H1 (cell line): ENCODE results near the gene INO80. TPM values are rescaled to one million over a fixed set of nuclear protein-coding genes. Genes with fewer than 3 reads are reported as not detected.

Experiments used
- CTCF ChIA-PET: fragments of 300-600 bp; sonication (Branson Sonifier 250); formaldehyde crosslinking; loops from one replicate; lab custom pipeline; 2021; ENCODE audit not compliant: partially characterized antibody; lab: Charles Lee
- POLR2A ChIA-PET: fragments of 300-600 bp; sonication (Branson Sonifier 250); formaldehyde crosslinking; loops from one replicate; lab custom pipeline; 2021; ENCODE audit warnings: inconsistent platforms; ENCODE audit not compliant: partially characterized antibody; lab: Charles Lee
- DNase-seq, 2 experiments: peaks; one replicate each; pipeline versions ENCODE4 v3.0.0 to v3.0.0-alpha.2; 2010 to 2022; ENCODE audit warnings: low spot score in 2 of 2, low read depth in 1 of 2, mixed read lengths in 1 of 2
- FAIRE-seq: peaks from 2 replicates; lab custom pipeline; 2011; peaks lifted over from hg19 to GRCh38; lab: Jason Lieb, UNC
- H2AFZ ChIP-seq: 2 replicates; pipeline ENCODE4 v1.8.1; 2012; ENCODE audit warnings: low read length, inconsistent platforms
- H2AK5ac ChIP-seq: 2 replicates; pipeline ENCODE4 v1.6.1; 2013; ENCODE audit warnings: low read depth, low read length
- H2BK120ac ChIP-seq: replicated peaks from 2 replicates; pipeline ENCODE3; 2013; ENCODE audit warnings: low read depth, low read length, inconsistent platforms
- H2BK12ac ChIP-seq: 2 replicates; pipeline ENCODE4 v1.6.1; 2013; ENCODE audit warnings: low read depth, low read length
- H2BK15ac ChIP-seq: 2 replicates; pipeline ENCODE4 v1.6.1; 2013; ENCODE audit warnings: low read length
- H2BK20ac ChIP-seq: 2 replicates; pipeline ENCODE4 v1.6.1; 2013; ENCODE audit warnings: low read length
- H2BK5ac ChIP-seq: 2 replicates; pipeline ENCODE4 v1.6.1; 2013; ENCODE audit warnings: low read depth, low read length
- H3K14ac ChIP-seq: 2 replicates; pipeline ENCODE4 v1.6.1; 2013; ENCODE audit warnings: inconsistent platforms; ENCODE audit not compliant: insufficient read length
- H3K18ac ChIP-seq: 2 replicates; pipeline ENCODE4 v1.6.1; 2013; ENCODE audit warnings: low read length; ENCODE audit errors: extremely low read depth
- H3K23ac ChIP-seq: 2 replicates; pipeline ENCODE4 v1.6.1; 2013; ENCODE audit warnings: inconsistent platforms; ENCODE audit not compliant: insufficient read length
- H3K23me2 ChIP-seq: 2 replicates; pipeline ENCODE4 v1.6.1; 2013; ENCODE audit warnings: low read depth, low read length
- H3K27ac ChIP-seq: 2 replicates; pipeline ENCODE4 v1.6.1; 2011; ENCODE audit warnings: low read depth, low read length, inconsistent platforms
- H3K27me3 ChIP-seq, 4 experiments: replicated peaks in 1 of 4; 1 replicate in 1 of 4; 2 replicates in 3 of 4; pipeline versions ENCODE4 v1.6.1 to v1.8.1; 2011 to 2013; ENCODE audit warnings: low read length in 3 of 4, mild to moderate bottlenecking in 3 of 4, inconsistent platforms in 2 of 4, mixed read lengths in 2 of 4, moderate library complexity in 1 of 4; ENCODE audit not compliant: control insufficient read depth in 3 of 4, insufficient read depth in 3 of 4; ENCODE audit errors: extremely low read depth in 1 of 4
- H3K36me3 ChIP-seq, 4 experiments: 2 replicates each; pipeline versions ENCODE4 v1.6.1 to v1.8.1; 2011 to 2013; ENCODE audit warnings: mild to moderate bottlenecking in 4 of 4, low read length in 3 of 4, moderate library complexity in 2 of 4, control low read depth in 1 of 4, inconsistent platforms in 1 of 4; ENCODE audit not compliant: insufficient read depth in 4 of 4, control insufficient read depth in 2 of 4
- H3K4ac ChIP-seq: replicated peaks from 2 replicates; pipeline ENCODE3; 2013; ENCODE audit warnings: low read length, low read depth, mixed read lengths, inconsistent platforms; ENCODE audit not compliant: insufficient read length
- H3K4me1 ChIP-seq, 4 experiments: replicated peaks in 1 of 4; 1 replicate in 1 of 4; 2 replicates in 3 of 4; pipeline versions ENCODE4 v1.6.1 to v1.8.1; 2011 to 2013; ENCODE audit warnings: low read length in 3 of 4, inconsistent platforms in 2 of 4, mixed read lengths in 1 of 4; ENCODE audit not compliant: insufficient read depth in 4 of 4, control insufficient read depth in 3 of 4
- H3K4me2 ChIP-seq, 2 experiments: 2 replicates each; pipeline versions ENCODE4 v1.6.1 to v1.8.1; 2011 to 2013; ENCODE audit warnings: low read depth in 2 of 2, low read length in 2 of 2, control low read depth in 1 of 2, inconsistent platforms in 1 of 2, mild to moderate bottlenecking in 1 of 2; ENCODE audit not compliant: insufficient read depth in 1 of 2
- H3K4me3 ChIP-seq, 4 experiments: fragments of 200-600, 300-600 bp in 1 of 4; sonication (generic), shearing (Covaris generic), sonication (Bioruptor Twin) in 1 of 4; 2 replicates each; pipeline versions ENCODE4 v1.5.1 to v1.8.1; 2011 to 2016; ENCODE audit warnings: low read length in 4 of 4, low read depth in 3 of 4, control low read depth in 2 of 4, inconsistent platforms in 2 of 4, mild to moderate bottlenecking in 2 of 4, mixed read lengths in 1 of 4, moderate library complexity in 1 of 4; ENCODE audit not compliant: insufficient read depth in 2 of 4; ENCODE audit errors: extremely low read depth in 1 of 4
- H3K56ac ChIP-seq: replicated peaks from 2 replicates; pipeline ENCODE3; 2013; ENCODE audit warnings: low read depth, mild to moderate bottlenecking, mixed read lengths, low read length, inconsistent platforms; ENCODE audit not compliant: insufficient read length
- H3K79me1 ChIP-seq: 2 replicates; pipeline ENCODE4 v1.6.1; 2013; ENCODE audit warnings: low read depth, low read length, control low read depth
- H3K79me2 ChIP-seq, 2 experiments: 2 replicates each; pipeline versions ENCODE4 v1.6.1 to v1.8.1; 2012 to 2013; ENCODE audit warnings: low read length in 2 of 2, mild to moderate bottlenecking in 2 of 2, inconsistent platforms in 1 of 2; ENCODE audit not compliant: insufficient read depth in 2 of 2, control insufficient read depth in 1 of 2
- H3K9ac ChIP-seq, 4 experiments: replicated peaks in 1 of 4; 1 replicate in 1 of 4; 2 replicates in 3 of 4; pipeline versions ENCODE4 v1.6.1 to v1.8.1; 2011 to 2013; ENCODE audit warnings: low read depth in 3 of 4, low read length in 3 of 4, control low read depth in 2 of 4, mild to moderate bottlenecking in 2 of 4, moderate library complexity in 2 of 4, inconsistent platforms in 1 of 4; ENCODE audit errors: extremely low read depth in 1 of 4
- H3K9me3 ChIP-seq, 2 experiments: 2 replicates each; pipeline versions ENCODE4 v1.6.1 to v1.8.1; 2012 to 2013; ENCODE audit warnings: mild to moderate bottlenecking in 2 of 2, moderate library complexity in 2 of 2, control low read depth in 1 of 2, inconsistent platforms in 1 of 2, low read depth in 1 of 2, low read length in 1 of 2, mixed read lengths in 1 of 2; ENCODE audit not compliant: insufficient read depth in 2 of 2
- H4K20me1 ChIP-seq, 2 experiments: replicated peaks in 1 of 2; 2 replicates each; pipeline versions ENCODE3 to v1.8.1; 2011 to 2013; ENCODE audit warnings: inconsistent platforms in 2 of 2, low read length in 2 of 2, mild to moderate bottlenecking in 1 of 2; ENCODE audit not compliant: insufficient read depth in 2 of 2, control insufficient read depth in 1 of 2
- H4K5ac ChIP-seq: 2 replicates; pipeline ENCODE4 v1.6.1; 2013; ENCODE audit warnings: low read length, low read depth, mixed read lengths, inconsistent platforms; ENCODE audit not compliant: insufficient read length
- H4K8ac ChIP-seq: 2 replicates; pipeline ENCODE4 v1.8.0; 2013; ENCODE audit warnings: mild to moderate bottlenecking, moderate library complexity, low read length, inconsistent platforms; ENCODE audit not compliant: insufficient read depth; ENCODE audit errors: extremely low read depth
- H4K91ac ChIP-seq: replicated peaks from 2 replicates; pipeline ENCODE3; 2013; ENCODE audit warnings: low read length, mixed read lengths, inconsistent platforms; ENCODE audit not compliant: insufficient read length
- ATF2 ChIP-seq: IDR thresholded peaks from 2 replicates; pipeline ENCODE4 v1.6.1; 2012; ENCODE audit warnings: low read length, inconsistent platforms
- ATF3 ChIP-seq: IDR thresholded peaks from 2 replicates; pipeline ENCODE4 v1.6.1; 2011; ENCODE audit warnings: low read depth, mild to moderate bottlenecking, low read length; ENCODE audit not compliant: insufficient read depth
- BACH1 ChIP-seq: IDR thresholded peaks from 2 replicates; pipeline ENCODE4 v1.6.1; 2012; ENCODE audit warnings: low read length, improper control_type of control experiment
- KDM1A ChIP-seq: fragments of 200-600, 300-600 bp; sonication (generic); IDR thresholded peaks from 2 replicates; pipeline ENCODE4 v1.7.1; 2016; ENCODE audit warnings: mild to moderate bottlenecking, low read length, borderline replicate concordance
- PHF8 ChIP-seq: fragments of 200-600 bp; sonication (generic); conservative IDR thresholded peaks from 2 replicates; pipeline ENCODE4 v1.7.1; 2012; ENCODE audit warnings: low read depth, mild to moderate bottlenecking, inconsistent platforms, low read length, moderate library complexity
- POLR2A ChIP-seq, 2 experiments: IDR thresholded peaks; 1 replicate in 1 of 2; 2 replicates in 1 of 2; pipeline ENCODE4 v1.6.1; 2011; ENCODE audit warnings: low read depth in 2 of 2, low read length in 2 of 2, mild to moderate bottlenecking in 2 of 2; ENCODE audit errors: control extremely low read depth in 1 of 2
- RAD21 ChIP-seq, 2 experiments: IDR thresholded peaks in 1 of 2; conservative IDR thresholded peaks in 1 of 2; 2 replicates each; pipeline ENCODE4 v1.6.1; 2011; ENCODE audit warnings: low read depth in 2 of 2, low read length in 2 of 2, improper control_type of control experiment in 1 of 2, inconsistent platforms in 1 of 2, mild to moderate bottlenecking in 1 of 2, moderate library complexity in 1 of 2
- RFX5 ChIP-seq: IDR thresholded peaks from 2 replicates; pipeline ENCODE4 v1.6.1; 2011; ENCODE audit warnings: low read depth, low read length, improper control_type of control experiment, borderline replicate concordance
- SP1 ChIP-seq: IDR thresholded peaks from 2 replicates; pipeline ENCODE4 v1.6.1; 2011; ENCODE audit warnings: low read depth, low read length
- SP2 ChIP-seq: IDR thresholded peaks from 2 replicates; pipeline ENCODE4 v1.6.1; 2012; ENCODE audit warnings: mild to moderate bottlenecking, low read length, inconsistent platforms
- WGBS, 2 experiments: shearing (Covaris generic) in 1 of 2; methylation state at CpG; one replicate each; pipeline versions ENCODE4 v1.1.6 to v1.1.7; 2013 to 2015; ENCODE audit warnings: low lambda C conversion rate in 2 of 2, mixed read lengths in 2 of 2, inconsistent platforms in 1 of 2, low coverage in 1 of 2, missing lambda C conversion rate in 1 of 2; ENCODE audit not compliant: insufficient replicate concordance in 2 of 2, insufficient coverage in 1 of 2, insufficient read length in 1 of 2; ENCODE audit errors: extremely low coverage in 1 of 2, missing lambda C conversion rate in 1 of 2; 5-methylcytosine and 5-hydroxymethylcytosine counted together
- polyA plus RNA-seq, 7 experiments: library from polyadenylated mRNA; depleted of rRNA in 3 of 7; stranded (reverse) in 5 of 7; unstranded in 2 of 7; fragments of >200 nt in 5 of 7; fragments of 200-250 nt in 2 of 7; gene quantifications; 1 replicate in 5 of 7; 2 replicates in 1 of 7; 4 replicates in 1 of 7; pipeline versions ENCODE4 v1.2.1 to v1.2.3, GENCODE V29; 2011 to 2013; ENCODE audit warnings: missing spikeins in 2 of 7, mixed read lengths in 2 of 7
- total RNA-seq: library from RNA; stranded (reverse); fragmentation: NEBNext Ultra II Directional; extraction: Animal tissue kit (Norgen Biotek cat#: 25700); gene quantifications from 2 replicates; pipeline ENCODE4 v1.2.1, GENCODE V29; 2021

Gene INO80
- total and polyA plus RNA-seq, 2 of the 8 experiments (the other 6 are each of a cell fraction or from before 2014, with no cell fraction given), result 4.3 to 24.5 TPM

- H2AFZ ChIP-seq, result no peak overlapping the region
- H3K23ac ChIP-seq, result no peak overlapping the region
- H3K9me3 ChIP-seq, result no peaks in the 10 kb centered on the region
- H3K4me2 ChIP-seq, result peak overlapping the region; percentile 84 to 85
- H2AK5ac ChIP-seq, result no peak overlapping the region; the same call in 1 of the 2 replicates
- DNase-seq (no peak), FAIRE-seq (no peak)
- H3K4me1 ChIP-seq, result peaks cover 2 to 18% (median 12%) of the 10 kb centered on the region in 4 experiments
- 0% methylated on average over 10 of the region's 17 CpGs; no CpG with 5 or more reads in 1 of the 2 experiments for WGBS, 2 experiments
- H3K56ac ChIP-seq, result peak overlapping the region; percentile 65
- H2BK20ac ChIP-seq, result no peak overlapping the region
- peak overlapping the region; percentile 87; the same call in 1 of the 2 replicates for H4K8ac ChIP-seq
- peak overlapping the region; percentile 87 for H3K4ac ChIP-seq
- peak overlapping the region; percentile 68; the same call in 1 of the 2 replicates for H3K18ac ChIP-seq
- peak overlapping the region; percentile 74 to 92 (median 82) for H3K4me3 ChIP-seq
- peaks cover 0 to 28% of the 10 kb centered on the region in 2 experiments; a peak in 2 of 4 replicates for H3K79me2 ChIP-seq
- H3K9ac ChIP-seq, result peak overlapping the region; percentile 46 to 88 (median 74)
- CTCF ChIA-PET, result interaction anchor here (0.7 to 33.1 kb wide), 17 partner anchors 8 to 225 kb away, joined by 3 to 590 read pairs (median 6); partner anchors contain the start of genes DLL4 and VPS18
- no peak overlapping the region; the same call in 1 of the 2 replicates for H2BK15ac ChIP-seq
- H4K91ac ChIP-seq, result peak overlapping the region; percentile 68
- H3K79me1 ChIP-seq, result no peaks in the 10 kb centered on the region; the same call in 1 of the 2 replicates
- peak overlapping the region; percentile 97 for H2BK5ac ChIP-seq
- peaks cover 8 to 33% (median 12%) of the 10 kb centered on the region in 4 experiments for H3K36me3 ChIP-seq
- POLR2A ChIA-PET, result interaction anchor here (0.6 to 43.8 kb wide), 46 partner anchors 2 to 489 kb away, joined by 3 to 1505 read pairs (median 4); partner anchors contain the start of genes CHAC1, CHP1, DLL4 and EXD1
- no peak overlapping the region for H3K14ac ChIP-seq
- H2BK120ac ChIP-seq, result no peak overlapping the region
- peaks cover 10% of the 10 kb centered on the region for H3K23me2 ChIP-seq
- H2BK12ac ChIP-seq, result peak overlapping the region; percentile 94; the same call in 1 of the 2 replicates
- peaks cover 0 to 12% of the 10 kb centered on the region in 2 experiments for H4K20me1 ChIP-seq
- peak overlapping the region; percentile 81 for H3K27ac ChIP-seq
- H4K5ac ChIP-seq, result peak overlapping the region; percentile 94
- H3K27me3 ChIP-seq, result no peaks in the 10 kb centered on the region
- TF ChIP-seq SP1 (no peak), PHF8 (peak; percentile 1; the same call in 1 of the 2 replicates), RFX5 (no peak), ATF3 (no peak), RAD21 (IDR thresholded peaks at IDR 0.05 in 1 of 2, conservative IDR thresholded peaks at IDR 0.05 in 1 of 2; ENCODE audit: low read depth in 2 of 2, low read length in 2 of 2) (no peak), POLR2A (IDR thresholded peaks at IDR 0.05; ENCODE audit: control extremely low read depth in 1 of 2, low read depth in 2 of 2, low read length in 2 of 2) (peak in 1 of 2 experiments; percentile 63; a peak in 1 of 3 replicates), KDM1A (no peak), ATF2 (no peak), BACH1 (no peak), SP2 (no peak)
Observed at GRCh38 chr15:40953713-40954074, 162.4 kb downstream of the INO80 start.
